Vagina (tissue), 2 donors: Measurements from ENCODE around the gene SAT2.

Source experiments
- POLR2A ChIP-seq, 2 donors: fragments of 450-650 bp; IDR thresholded peaks; one replicate each; pipeline ENCODE4 v1.6.1; 2017; ENCODE audit warnings: antibody characterized with exemption in 2 of 2, mild to moderate bottlenecking in 2 of 2, moderate library complexity in 2 of 2
- TF ChIP-seq, protein P1 (sequence below), 3 experiments: fragments of 450-650 bp in 2 of 3; fragments of 200-600 bp in 1 of 3; sonication (generic) in 1 of 3; IDR thresholded peaks; one replicate each; pipeline ENCODE4 v1.5.1; 2017 to 2019; ENCODE audit warnings: antibody characterized with exemption in 3 of 3, mild to moderate bottlenecking in 2 of 3, moderate library complexity in 2 of 3

GRCh38 chr17:7654832-7655540 is 27.4 kb upstream of the SAT2 start:
- TF ChIP-seq, protein P1, sequence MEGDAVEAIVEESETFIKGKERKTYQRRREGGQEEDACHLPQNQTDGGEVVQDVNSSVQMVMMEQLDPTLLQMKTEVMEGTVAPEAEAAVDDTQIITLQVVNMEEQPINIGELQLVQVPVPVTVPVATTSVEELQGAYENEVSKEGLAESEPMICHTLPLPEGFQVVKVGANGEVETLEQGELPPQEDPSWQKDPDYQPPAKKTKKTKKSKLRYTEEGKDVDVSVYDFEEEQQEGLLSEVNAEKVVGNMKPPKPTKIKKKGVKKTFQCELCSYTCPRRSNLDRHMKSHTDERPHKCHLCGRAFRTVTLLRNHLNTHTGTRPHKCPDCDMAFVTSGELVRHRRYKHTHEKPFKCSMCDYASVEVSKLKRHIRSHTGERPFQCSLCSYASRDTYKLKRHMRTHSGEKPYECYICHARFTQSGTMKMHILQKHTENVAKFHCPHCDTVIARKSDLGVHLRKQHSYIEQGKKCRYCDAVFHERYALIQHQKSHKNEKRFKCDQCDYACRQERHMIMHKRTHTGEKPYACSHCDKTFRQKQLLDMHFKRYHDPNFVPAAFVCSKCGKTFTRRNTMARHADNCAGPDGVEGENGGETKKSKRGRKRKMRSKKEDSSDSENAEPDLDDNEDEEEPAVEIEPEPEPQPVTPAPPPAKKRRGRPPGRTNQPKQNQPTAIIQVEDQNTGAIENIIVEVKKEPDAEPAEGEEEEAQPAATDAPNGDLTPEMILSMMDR (IDR thresholded peaks at IDR 0.05): no peak
- no peak for TF ChIP-seq POLR2A (IDR thresholded peaks at IDR 0.05)
